22Rv1 (cell line): ENCODE data around the gene NME7.

Experiments
- ZFX ChIP-seq: fragments of 450-650 bp; IDR thresholded peaks from 2 replicates; pipeline ENCODE4 v1.6.1; 2017; ENCODE audit warnings: antibody characterized with exemption, borderline replicate concordance
- TF ChIP-seq, protein P1 (sequence below): fragments of 450-650 bp; IDR thresholded peaks from 2 replicates; pipeline ENCODE4 v1.5.1; 2017; ENCODE audit warnings: mild to moderate bottlenecking

DNA sequence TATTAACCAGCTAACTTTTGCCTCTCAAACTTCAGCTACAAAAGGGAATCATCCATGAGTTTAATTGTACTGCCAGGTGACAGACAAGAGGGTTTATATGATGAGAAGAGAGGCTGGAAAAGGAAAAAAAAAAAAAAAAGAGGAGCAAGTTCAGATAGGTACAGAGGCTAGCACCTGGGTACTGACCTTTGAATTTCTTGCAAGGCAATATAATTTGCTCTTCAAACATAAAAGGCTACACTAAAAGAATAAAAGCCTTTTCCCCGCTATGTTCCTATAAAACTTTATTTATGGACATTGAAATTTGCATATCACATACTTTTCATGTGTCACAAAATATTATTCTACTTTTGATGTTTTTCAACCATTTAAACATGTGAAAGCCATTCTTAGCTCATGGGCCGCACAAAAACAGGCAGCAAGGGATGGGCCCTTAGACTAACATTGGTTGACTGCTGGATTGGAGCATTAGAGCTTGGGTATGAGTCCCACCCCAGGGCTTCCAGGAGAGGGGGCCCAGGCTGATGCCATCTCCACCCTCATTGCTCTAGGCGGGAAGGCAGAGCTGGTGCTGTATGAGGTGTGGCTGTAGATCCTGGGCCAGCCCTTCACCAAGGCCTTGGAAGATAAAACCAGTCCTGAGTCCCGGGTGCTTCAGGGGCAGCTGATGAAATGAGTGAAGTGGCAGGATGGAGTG, 216.8 kb downstream of the NME7 start:
- TF ChIP-seq, protein P1, sequence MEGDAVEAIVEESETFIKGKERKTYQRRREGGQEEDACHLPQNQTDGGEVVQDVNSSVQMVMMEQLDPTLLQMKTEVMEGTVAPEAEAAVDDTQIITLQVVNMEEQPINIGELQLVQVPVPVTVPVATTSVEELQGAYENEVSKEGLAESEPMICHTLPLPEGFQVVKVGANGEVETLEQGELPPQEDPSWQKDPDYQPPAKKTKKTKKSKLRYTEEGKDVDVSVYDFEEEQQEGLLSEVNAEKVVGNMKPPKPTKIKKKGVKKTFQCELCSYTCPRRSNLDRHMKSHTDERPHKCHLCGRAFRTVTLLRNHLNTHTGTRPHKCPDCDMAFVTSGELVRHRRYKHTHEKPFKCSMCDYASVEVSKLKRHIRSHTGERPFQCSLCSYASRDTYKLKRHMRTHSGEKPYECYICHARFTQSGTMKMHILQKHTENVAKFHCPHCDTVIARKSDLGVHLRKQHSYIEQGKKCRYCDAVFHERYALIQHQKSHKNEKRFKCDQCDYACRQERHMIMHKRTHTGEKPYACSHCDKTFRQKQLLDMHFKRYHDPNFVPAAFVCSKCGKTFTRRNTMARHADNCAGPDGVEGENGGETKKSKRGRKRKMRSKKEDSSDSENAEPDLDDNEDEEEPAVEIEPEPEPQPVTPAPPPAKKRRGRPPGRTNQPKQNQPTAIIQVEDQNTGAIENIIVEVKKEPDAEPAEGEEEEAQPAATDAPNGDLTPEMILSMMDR, result no peak
- TF ChIP-seq ZFX, result no peak
